ENCODE measurements around the gene KHDRBS1.
A peak's percentile ranks its signal among the peaks of the same experiment; 100 is the strongest.

Gene KHDRBS1

DNA sequence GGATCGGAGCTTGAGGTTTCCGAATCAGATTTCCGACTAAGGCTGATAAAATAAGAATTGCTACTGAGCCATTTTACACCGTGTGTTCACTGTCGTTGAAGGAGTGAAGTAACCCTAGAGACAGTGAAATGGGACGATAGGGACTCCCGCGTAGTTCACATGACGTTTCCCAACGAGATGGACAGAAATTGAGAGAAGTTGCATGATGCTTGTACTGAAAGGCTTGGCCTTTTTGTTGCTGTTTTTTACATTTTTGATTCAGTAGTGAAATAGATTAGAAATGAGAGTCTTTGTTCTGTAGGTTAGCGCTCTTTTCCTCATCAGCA, 1.2 kb downstream of the KHDRBS1 start (continued):
- TF ChIP-seq ZBTB6 (tag by site-specific recombination; IDR thresholded peaks at IDR 0.05), result no peak
- no peak for TF ChIP-seq ZNF350 (tag by site-specific recombination; IDR thresholded peaks at IDR 0.05)
- no peak for TF ChIP-seq ZNF548 (tag by site-specific recombination; IDR thresholded peaks at IDR 0.05)
- TF ChIP-seq SP3 (tag by site-specific recombination; IDR thresholded peaks at IDR 0.05), result no peak
- TF ChIP-seq ZNF544 (tag by site-specific recombination; IDR thresholded peaks at IDR 0.05), result no peak
- 0 out of 2 replicates have a peak, but pooled peaks have one; percentile 3 for TF ChIP-seq KLF8 (tag by site-specific recombination; IDR thresholded peaks at IDR 0.05)
- TF ChIP-seq ZSCAN16 (tag by site-specific recombination; IDR thresholded peaks at IDR 0.05), result no peak
- TF ChIP-seq ZNF561 (tag by site-specific recombination; IDR thresholded peaks at IDR 0.05; ENCODE audit: borderline replicate concordance), result no peak
- TF ChIP-seq, protein P1, sequence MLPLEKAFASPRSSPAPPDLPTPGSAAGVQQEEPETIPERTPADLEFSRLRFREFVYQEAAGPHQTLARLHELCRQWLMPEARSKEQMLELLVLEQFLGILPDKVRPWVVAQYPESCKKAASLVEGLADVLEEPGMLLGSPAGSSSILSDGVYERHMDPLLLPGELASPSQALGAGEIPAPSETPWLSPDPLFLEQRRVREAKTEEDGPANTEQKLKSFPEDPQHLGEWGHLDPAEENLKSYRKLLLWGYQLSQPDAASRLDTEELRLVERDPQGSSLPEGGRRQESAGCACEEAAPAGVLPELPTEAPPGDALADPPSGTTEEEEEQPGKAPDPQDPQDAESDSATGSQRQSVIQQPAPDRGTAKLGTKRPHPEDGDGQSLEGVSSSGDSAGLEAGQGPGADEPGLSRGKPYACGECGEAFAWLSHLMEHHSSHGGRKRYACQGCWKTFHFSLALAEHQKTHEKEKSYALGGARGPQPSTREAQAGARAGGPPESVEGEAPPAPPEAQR (tag by site-specific recombination; IDR thresholded peaks at IDR 0.05), result no peak
- no peak for TF ChIP-seq ZNF341 (tag by site-specific recombination; IDR thresholded peaks at IDR 0.05; ENCODE audit: low read depth)
- TF ChIP-seq, protein P2, sequence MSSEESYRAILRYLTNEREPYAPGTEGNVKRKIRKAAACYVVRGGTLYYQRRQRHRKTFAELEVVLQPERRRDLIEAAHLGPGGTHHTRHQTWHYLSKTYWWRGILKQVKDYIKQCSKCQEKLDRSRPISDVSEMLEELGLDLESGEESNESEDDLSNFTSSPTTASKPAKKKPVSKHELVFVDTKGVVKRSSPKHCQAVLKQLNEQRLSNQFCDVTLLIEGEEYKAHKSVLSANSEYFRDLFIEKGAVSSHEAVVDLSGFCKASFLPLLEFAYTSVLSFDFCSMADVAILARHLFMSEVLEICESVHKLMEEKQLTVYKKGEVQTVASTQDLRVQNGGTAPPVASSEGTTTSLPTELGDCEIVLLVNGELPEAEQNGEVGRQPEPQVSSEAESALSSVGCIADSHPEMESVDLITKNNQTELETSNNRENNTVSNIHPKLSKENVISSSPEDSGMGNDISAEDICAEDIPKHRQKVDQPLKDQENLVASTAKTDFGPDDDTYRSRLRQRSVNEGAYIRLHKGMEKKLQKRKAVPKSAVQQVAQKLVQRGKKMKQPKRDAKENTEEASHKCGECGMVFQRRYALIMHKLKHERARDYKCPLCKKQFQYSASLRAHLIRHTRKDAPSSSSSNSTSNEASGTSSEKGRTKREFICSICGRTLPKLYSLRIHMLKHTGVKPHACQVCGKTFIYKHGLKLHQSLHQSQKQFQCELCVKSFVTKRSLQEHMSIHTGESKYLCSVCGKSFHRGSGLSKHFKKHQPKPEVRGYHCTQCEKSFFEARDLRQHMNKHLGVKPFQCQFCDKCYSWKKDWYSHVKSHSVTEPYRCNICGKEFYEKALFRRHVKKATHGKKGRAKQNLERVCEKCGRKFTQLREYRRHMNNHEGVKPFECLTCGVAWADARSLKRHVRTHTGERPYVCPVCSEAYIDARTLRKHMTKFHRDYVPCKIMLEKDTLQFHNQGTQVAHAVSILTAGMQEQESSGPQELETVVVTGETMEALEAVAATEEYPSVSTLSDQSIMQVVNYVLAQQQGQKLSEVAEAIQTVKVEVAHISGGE (tag by site-specific recombination; conservative IDR thresholded peaks at IDR 0.05; ENCODE audit: low read depth), result no peak
- TF ChIP-seq ZBTB49 (tag by site-specific recombination; IDR thresholded peaks at IDR 0.05; ENCODE audit: low read depth), result no peak
- TF ChIP-seq, protein P3, sequence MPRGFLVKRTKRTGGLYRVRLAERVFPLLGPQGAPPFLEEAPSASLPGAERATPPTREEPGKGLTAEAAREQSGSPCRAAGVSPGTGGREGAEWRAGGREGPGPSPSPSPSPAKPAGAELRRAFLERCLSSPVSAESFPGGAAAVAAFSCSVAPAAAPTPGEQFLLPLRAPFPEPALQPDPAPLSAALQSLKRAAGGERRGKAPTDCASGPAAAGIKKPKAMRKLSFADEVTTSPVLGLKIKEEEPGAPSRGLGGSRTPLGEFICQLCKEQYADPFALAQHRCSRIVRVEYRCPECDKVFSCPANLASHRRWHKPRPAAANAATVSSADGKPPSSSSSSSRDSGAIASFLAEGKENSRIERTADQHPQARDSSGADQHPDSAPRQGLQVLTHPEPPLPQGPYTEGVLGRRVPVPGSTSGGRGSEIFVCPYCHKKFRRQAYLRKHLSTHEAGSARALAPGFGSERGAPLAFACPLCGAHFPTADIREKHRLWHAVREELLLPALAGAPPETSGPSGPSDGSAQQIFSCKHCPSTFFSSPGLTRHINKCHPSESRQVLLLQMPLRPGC (tag by site-specific recombination; IDR thresholded peaks at IDR 0.05), result no peak
- TF ChIP-seq ZNF274 (IDR thresholded peaks at IDR 0.05; ENCODE audit: low read length), result no peak
- TF ChIP-seq ZNF274 (tag by site-specific recombination; IDR thresholded peaks at IDR 0.05; ENCODE audit: borderline replicate concordance), result no peak

DNA sequence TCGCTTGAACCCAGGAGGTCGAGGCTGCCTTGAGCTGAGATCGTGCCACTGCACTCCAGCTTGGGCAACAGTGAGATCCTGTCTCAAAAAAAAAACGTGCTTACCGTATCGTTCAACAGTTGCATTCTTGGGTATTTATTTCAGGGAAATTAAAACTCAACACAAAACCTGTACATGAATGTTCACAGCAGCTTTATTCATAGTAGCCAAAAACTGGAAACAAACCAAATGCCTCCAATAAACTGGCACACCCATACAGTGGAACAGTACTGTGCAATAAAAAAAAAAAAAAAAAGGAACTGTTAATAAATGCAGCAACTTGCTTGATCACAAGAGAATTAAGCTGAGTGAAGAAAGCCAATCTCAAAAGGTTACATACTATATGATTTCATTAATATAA, 6.7 kb downstream of the KHDRBS1 start:
- Histone ChIP-seq H3K4me1 (ENCODE audit: control insufficient read depth, insufficient read depth, low read length) (peaks cover 16% of the 10 kb centered on the region; the same call in 1 of the 2 replicates), H3K27ac (ENCODE audit: extremely low read depth, low read depth, low read length) (no peak overlapping the region), H3K4me3 (ENCODE audit: low read depth, low read length) (no peak overlapping the region), H3K36me3 (ENCODE audit: control insufficient read depth in 2 of 2, insufficient read depth in 1 of 2, low read length in 2 of 2) (peaks cover 3 to 32% of the 10 kb centered on the region in 2 experiments; a peak in 2 of 3 replicates), H3K9me3 (ENCODE audit: control insufficient read depth, insufficient read depth, low read depth, low read length) (no peaks in the 10 kb centered on the region)
- CTCF ChIA-PET, result interaction anchor here (0.7 kb wide), 1 partner anchor 815 kb away, joined by 4 read pairs; no protein-coding TSS in a partner anchor
- POLR2A ChIA-PET, result interaction anchor here (0.6 kb wide), 1 partner anchor 42 kb away, joined by 5 read pairs; no protein-coding TSS in a partner anchor
- TF ChIP-seq ZNF677 (tag by site-specific recombination; IDR thresholded peaks at IDR 0.05) (no peak), ZSCAN5A (tag by site-specific recombination; IDR thresholded peaks at IDR 0.05) (no peak), ZNF561 (tag by site-specific recombination; IDR thresholded peaks at IDR 0.05; ENCODE audit: borderline replicate concordance) (no peak)
- TF ChIP-seq, protein P4, sequence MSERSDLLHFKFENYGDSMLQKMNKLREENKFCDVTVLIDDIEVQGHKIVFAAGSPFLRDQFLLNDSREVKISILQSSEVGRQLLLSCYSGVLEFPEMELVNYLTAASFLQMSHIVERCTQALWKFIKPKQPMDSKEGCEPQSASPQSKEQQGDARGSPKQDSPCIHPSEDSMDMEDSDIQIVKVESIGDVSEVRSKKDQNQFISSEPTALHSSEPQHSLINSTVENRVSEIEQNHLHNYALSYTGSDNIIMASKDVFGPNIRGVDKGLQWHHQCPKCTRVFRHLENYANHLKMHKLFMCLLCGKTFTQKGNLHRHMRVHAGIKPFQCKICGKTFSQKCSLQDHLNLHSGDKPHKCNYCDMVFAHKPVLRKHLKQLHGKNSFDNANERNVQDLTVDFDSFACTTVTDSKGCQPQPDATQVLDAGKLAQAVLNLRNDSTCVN (tag by site-specific recombination; optimal IDR thresholded peaks at IDR 0.05), result no peak
- TF ChIP-seq, protein P2 (tag by site-specific recombination; conservative IDR thresholded peaks at IDR 0.05; ENCODE audit: low read depth), result no peak
